Uterus (tissue), 4 donors: ENCODE measurements around the gene ELP6. TPM values are rescaled to one million over a fixed set of nuclear protein-coding genes. Genes with fewer than 3 reads are reported as not detected.

Source experiments
- DNase-seq, 2 donors: peaks; one replicate each; pipeline ENCODE4 v3.0.0-alpha.2; 2019 to 2020
- H3K27ac ChIP-seq, 2 donors: fragments of 200-600 bp; sonication (generic); 1 replicate in 1 of 2; 2 replicates in 1 of 2; pipeline ENCODE4 v1.5.1; 2016 to 2018
- H3K27me3 ChIP-seq, 2 donors: fragments of 200-600 bp; sonication (generic); one replicate each; pipeline ENCODE4 v1.5.1; 2018 to 2019; ENCODE audit warnings: control low read depth in 1 of 2
- H3K36me3 ChIP-seq, 2 donors: fragments of 200-600 bp; sonication (generic); one replicate each; pipeline ENCODE4 v1.5.1; 2019; ENCODE audit warnings: control low read depth in 1 of 2
- H3K4me1 ChIP-seq, 2 donors: fragments of 200-600 bp; sonication (generic); one replicate each; pipeline ENCODE4 v1.5.1; 2018 to 2019; ENCODE audit warnings: control low read depth in 1 of 2
- H3K4me3 ChIP-seq, 2 donors: fragments of 200-600 bp; sonication (generic); 1 replicate in 1 of 2; 2 replicates in 1 of 2; pipeline ENCODE4 v1.5.1; 2018 to 2019; ENCODE audit warnings: mild to moderate bottlenecking in 1 of 2
- H3K9me3 ChIP-seq, 2 donors: fragments of 200-600 bp; sonication (generic); one replicate each; pipeline ENCODE4 v1.5.1; 2019; ENCODE audit warnings: control low read depth in 1 of 2
- CTCF ChIP-seq, 4 experiments: fragments of 200-600 bp in 2 of 4; fragments of 450-650 bp in 2 of 4; sonication (generic) in 2 of 4; IDR thresholded peaks; one replicate each; pipeline ENCODE4 v1.5.1; 2016 to 2019; ENCODE audit warnings: antibody characterized with exemption in 4 of 4, mild to moderate bottlenecking in 2 of 4, moderate library complexity in 1 of 4
- POLR2A ChIP-seq, 2 donors: fragments of 450-650 bp; IDR thresholded peaks; one replicate each; pipeline ENCODE4 v1.6.1; 2016; ENCODE audit warnings: antibody characterized with exemption in 2 of 2, mild to moderate bottlenecking in 1 of 2, moderate library complexity in 1 of 2
- intact Hi-C: fragments of 100-400 bp; cut with DNase I; formaldehyde crosslinking; loops from one replicate; pipeline ENCODE4 v1.15.1; 2023; ENCODE audit warnings: low total_unique reads
- total RNA-seq, 4 donors: library from RNA; depleted of rRNA in 3 of 4; stranded (reverse); fragments of >200 nt in 3 of 4; gene quantifications; one replicate each; pipeline versions ENCODE4 v1.1.0 to v1.2.4, GENCODE V29; 2014 to 2023
- donor health status: DM: yes; HTN: yes; CAD: no.

Gene ELP6
- total RNA-seq, 4 donors from 2014 or later, result 6.2 to 33.5 (median 22.5) TPM

- Histone ChIP-seq H3K27me3 (no peaks in the 10 kb centered on the region), H3K9me3 (no peaks in the 10 kb centered on the region), H3K4me1 (no peaks in the 10 kb centered on the region), H3K4me3 (no peak overlapping the region), H3K36me3 (no peaks in the 10 kb centered on the region), H3K27ac (no peak overlapping the region)
- intact Hi-C loops, result no loop called here
- DNase-seq, result no peak
- TF ChIP-seq CTCF (IDR thresholded peaks at IDR 0.05) (no peak), POLR2A (IDR thresholded peaks at IDR 0.05) (no peak)
These were observed 18.4 kb downstream of the ELP6 start for GRCh38 chr3:47495111-47495510.

GRCh38 chr3:47491777-47492176, 21.7 kb downstream of the ELP6 start:
- DNase-seq, result no peak
- no peaks in the 10 kb centered on the region for H3K36me3 ChIP-seq
- intact Hi-C loops, result no loop called here
- H3K9me3 ChIP-seq, result no peaks in the 10 kb centered on the region
- H3K27ac ChIP-seq, result no peak overlapping the region
- TF ChIP-seq CTCF (IDR thresholded peaks at IDR 0.05), result no peak
- TF ChIP-seq POLR2A (IDR thresholded peaks at IDR 0.05), result no peak
- no peaks in the 10 kb centered on the region for H3K4me1 ChIP-seq
- no peak overlapping the region for H3K4me3 ChIP-seq
- H3K27me3 ChIP-seq, result no peaks in the 10 kb centered on the region

GRCh38 chr3:47491186-47491585, 22.3 kb downstream of the ELP6 start:
- TF ChIP-seq POLR2A (IDR thresholded peaks at IDR 0.05) (no peak), CTCF (IDR thresholded peaks at IDR 0.05) (no peak)
- Histone ChIP-seq H3K9me3 (no peaks in the 10 kb centered on the region), H3K4me3 (no peak overlapping the region), H3K4me1 (no peaks in the 10 kb centered on the region), H3K27ac (no peak overlapping the region), H3K27me3 (no peaks in the 10 kb centered on the region), H3K36me3 (no peaks in the 10 kb centered on the region)
- DNase-seq, result no peak
- intact Hi-C loops, result no loop called here

- TF ChIP-seq POLR2A (IDR thresholded peaks at IDR 0.05) (no peak), CTCF (IDR thresholded peaks at IDR 0.05) (no peak)
- no peaks in the 10 kb centered on the region for H3K27me3 ChIP-seq
- H3K4me3 ChIP-seq, result no peak overlapping the region
- no peak overlapping the region for H3K27ac ChIP-seq
- no peaks in the 10 kb centered on the region for H3K36me3 ChIP-seq
- H3K4me1 ChIP-seq, result no peaks in the 10 kb centered on the region
- intact Hi-C loops, result no loop called here
- no peak for DNase-seq
- no peaks in the 10 kb centered on the region for H3K9me3 ChIP-seq
These were observed 26.2 kb downstream of the ELP6 start for GRCh38 chr3:47487265-47487664.

- H3K27ac ChIP-seq, result no peak overlapping the region
- no peak for DNase-seq
These were observed 27.7 kb downstream of the ELP6 start for GRCh38 chr3:47485812-47486211.

More at GRCh38 chr3:47485812-47486211, 27.7 kb downstream of the ELP6 start:
- H3K4me1 ChIP-seq, result no peaks in the 10 kb centered on the region
- H3K9me3 ChIP-seq, result no peaks in the 10 kb centered on the region
- no peaks in the 10 kb centered on the region for H3K36me3 ChIP-seq
- no peaks in the 10 kb centered on the region for H3K27me3 ChIP-seq
- H3K4me3 ChIP-seq, result no peak overlapping the region
- intact Hi-C loops, result no loop called here
- TF ChIP-seq POLR2A (IDR thresholded peaks at IDR 0.05), result no peak
- no peak for TF ChIP-seq CTCF (IDR thresholded peaks at IDR 0.05)
